HG03378 (cell line): ENCODE data around the gene AKAP6.

Experiments
- ATAC-seq: cut with Tn5 transposase; IDR thresholded peaks from one replicate; pipeline ENCODE4 v1.9.1; 2021; ENCODE audit warnings: mild to moderate bottlenecking, moderate library complexity; ENCODE audit not compliant: unreplicated experiment

The AKAP6 gene

GRCh38 chr14:32329146-32329545 is at the start of gene AKAP6:
AKAP6 (plus strand) TSS chr14:32329298; CDS start chr14:32433494, 104,196 bp downstream.
- ATAC-seq = no peak

- ATAC-seq = no peak
Measured at GRCh38 chr14:32286602-32287001, 42.5 kb upstream of the AKAP6 start.

- ATAC-seq = no peak
Measured at GRCh38 chr14:32296366-32296765, 32.7 kb upstream of the AKAP6 start.

- no peak for ATAC-seq
Measured at GRCh38 chr14:32298346-32298745, 30.8 kb upstream of the AKAP6 start.

GRCh38 chr14:32300136-32300535 is 29.0 kb upstream of the AKAP6 start:
- ATAC-seq = no peak

GRCh38 chr14:32303865-32304264 is 25.2 kb upstream of the AKAP6 start:
- no peak for ATAC-seq

GRCh38 chr14:32304296-32304695 is 24.8 kb upstream of the AKAP6 start:
- ATAC-seq = no peak

- no peak for ATAC-seq
Measured at GRCh38 chr14:32306549-32306948, 22.5 kb upstream of the AKAP6 start.

GRCh38 chr14:32307881-32308582 is 21.1 kb upstream of the AKAP6 start:
- ATAC-seq = no peak

- no peak for ATAC-seq
Measured at GRCh38 chr14:32310876-32311275, 18.2 kb upstream of the AKAP6 start.

GRCh38 chr14:32311294-32312009 is 17.6 kb upstream of the AKAP6 start:
- ATAC-seq = no peak

GRCh38 chr14:32312010-32312331 is 17.1 kb upstream of the AKAP6 start:
- ATAC-seq = no peak

- no peak for ATAC-seq
Measured at GRCh38 chr14:32313844-32314376, 15.2 kb upstream of the AKAP6 start.

- ATAC-seq = no peak
Measured at GRCh38 chr14:32318087-32318795, 10.9 kb upstream of the AKAP6 start.

GRCh38 chr14:32319368-32320049 is 9.6 kb upstream of the AKAP6 start:
- no peak for ATAC-seq

GRCh38 chr14:32324601-32325000 is 4.5 kb upstream of the AKAP6 start:
- no peak for ATAC-seq

- ATAC-seq = no peak
Measured at GRCh38 chr14:32327255-32327961, 1.7 kb upstream of the AKAP6 start.

GRCh38 chr14:32329690-32330285 is 690 bp downstream of the AKAP6 start:
- ATAC-seq = no peak

- ATAC-seq = no peak
Measured at GRCh38 chr14:32330351-32331111, 1.4 kb downstream of the AKAP6 start.
